ENCODE results near the gene PREX1.

The PREX1 gene

GRCh38 chr20:48625136-48625900, 202.5 kb downstream of the PREX1 start:
- H3K27ac ChIP-seq = no peak overlapping the region
- TF ChIP-seq, protein P1, sequence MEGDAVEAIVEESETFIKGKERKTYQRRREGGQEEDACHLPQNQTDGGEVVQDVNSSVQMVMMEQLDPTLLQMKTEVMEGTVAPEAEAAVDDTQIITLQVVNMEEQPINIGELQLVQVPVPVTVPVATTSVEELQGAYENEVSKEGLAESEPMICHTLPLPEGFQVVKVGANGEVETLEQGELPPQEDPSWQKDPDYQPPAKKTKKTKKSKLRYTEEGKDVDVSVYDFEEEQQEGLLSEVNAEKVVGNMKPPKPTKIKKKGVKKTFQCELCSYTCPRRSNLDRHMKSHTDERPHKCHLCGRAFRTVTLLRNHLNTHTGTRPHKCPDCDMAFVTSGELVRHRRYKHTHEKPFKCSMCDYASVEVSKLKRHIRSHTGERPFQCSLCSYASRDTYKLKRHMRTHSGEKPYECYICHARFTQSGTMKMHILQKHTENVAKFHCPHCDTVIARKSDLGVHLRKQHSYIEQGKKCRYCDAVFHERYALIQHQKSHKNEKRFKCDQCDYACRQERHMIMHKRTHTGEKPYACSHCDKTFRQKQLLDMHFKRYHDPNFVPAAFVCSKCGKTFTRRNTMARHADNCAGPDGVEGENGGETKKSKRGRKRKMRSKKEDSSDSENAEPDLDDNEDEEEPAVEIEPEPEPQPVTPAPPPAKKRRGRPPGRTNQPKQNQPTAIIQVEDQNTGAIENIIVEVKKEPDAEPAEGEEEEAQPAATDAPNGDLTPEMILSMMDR (conservative IDR thresholded peaks at IDR 0.05; ENCODE audit: low read depth) = no peak
- CTCF ChIA-PET = interaction anchor here (0.7 kb wide), 1 partner anchor 370 kb away, joined by 5 read pairs; no protein-coding TSS in a partner anchor
- DNase-seq (ENCODE audit: low spot score) = no peak
- POLR2A ChIA-PET (ENCODE audit: low non-redundant PET) = no interaction called here

DNA sequence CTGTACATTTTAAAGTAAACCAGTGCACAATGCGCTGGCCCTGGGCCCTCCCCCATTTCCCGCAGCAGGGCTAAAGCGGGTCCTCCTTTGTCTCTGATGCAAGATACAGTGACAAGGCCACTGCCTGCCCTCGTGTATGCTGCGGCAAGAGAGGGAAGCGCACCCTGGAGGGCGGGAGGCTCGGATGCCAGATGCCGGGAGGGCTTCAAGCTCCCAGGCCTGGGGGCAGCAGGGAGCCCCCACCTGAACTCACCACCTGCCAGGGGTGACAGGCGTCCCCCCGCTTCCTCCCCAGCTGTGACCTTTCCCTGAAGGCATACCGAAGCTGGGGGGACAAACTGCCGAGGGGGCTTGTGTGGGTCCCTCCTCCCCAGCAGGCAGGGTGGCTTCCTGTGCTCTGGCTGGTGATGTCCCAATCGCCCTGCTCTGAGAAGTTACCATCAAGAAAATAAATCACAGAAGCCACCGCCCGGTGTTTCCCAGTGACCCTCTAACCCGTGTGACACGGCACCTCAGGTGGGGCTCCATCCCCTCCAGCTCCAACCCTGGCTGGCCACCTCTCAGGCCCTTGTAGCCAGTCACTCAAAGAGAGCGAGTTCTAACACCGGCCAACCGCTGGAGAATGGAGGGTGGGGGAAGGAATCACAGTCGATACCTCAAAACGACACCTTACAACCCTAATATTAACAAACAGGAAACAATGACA, 203.3 kb downstream of the PREX1 start:
- DNase-seq (ENCODE audit: low spot score) = no peak
- TF ChIP-seq, protein P1 (conservative IDR thresholded peaks at IDR 0.05; ENCODE audit: low read depth) = no peak
- POLR2A ChIA-PET (ENCODE audit: low non-redundant PET) = no interaction called here

DNA sequence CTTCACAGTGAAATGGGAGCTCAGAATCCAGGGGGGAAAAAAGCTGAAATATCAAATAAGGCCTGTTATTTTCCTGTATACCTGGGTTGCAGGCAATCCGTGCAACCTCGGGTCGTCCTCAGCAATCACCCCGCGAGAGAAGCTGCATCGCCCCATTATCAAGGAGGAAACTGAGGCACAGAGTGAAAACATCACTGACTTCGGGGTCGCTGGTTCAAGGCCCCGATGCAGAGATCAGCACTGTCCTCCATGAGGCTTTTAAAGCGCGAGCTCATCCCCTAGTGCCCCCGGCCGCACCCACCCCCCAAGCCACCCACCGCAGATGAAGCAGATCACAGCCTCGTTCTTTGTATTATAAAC, 203.9 kb downstream of the PREX1 start:
- H3K27ac ChIP-seq = no peak overlapping the region
- CTCF ChIA-PET = interaction anchor here (0.6 kb wide), 1 partner anchor 57 kb away, joined by 3 read pairs; no protein-coding TSS in a partner anchor
- TF ChIP-seq, protein P1 (conservative IDR thresholded peaks at IDR 0.05; ENCODE audit: low read depth) = no peak
- POLR2A ChIA-PET (ENCODE audit: low non-redundant PET) = no interaction called here
- DNase-seq (ENCODE audit: low spot score) = no peak

More for the DNA sequence above, 203.3 kb downstream of the PREX1 start:
- CTCF ChIA-PET = no interaction called here
- H3K27ac ChIP-seq = no peak overlapping the region

DNA sequence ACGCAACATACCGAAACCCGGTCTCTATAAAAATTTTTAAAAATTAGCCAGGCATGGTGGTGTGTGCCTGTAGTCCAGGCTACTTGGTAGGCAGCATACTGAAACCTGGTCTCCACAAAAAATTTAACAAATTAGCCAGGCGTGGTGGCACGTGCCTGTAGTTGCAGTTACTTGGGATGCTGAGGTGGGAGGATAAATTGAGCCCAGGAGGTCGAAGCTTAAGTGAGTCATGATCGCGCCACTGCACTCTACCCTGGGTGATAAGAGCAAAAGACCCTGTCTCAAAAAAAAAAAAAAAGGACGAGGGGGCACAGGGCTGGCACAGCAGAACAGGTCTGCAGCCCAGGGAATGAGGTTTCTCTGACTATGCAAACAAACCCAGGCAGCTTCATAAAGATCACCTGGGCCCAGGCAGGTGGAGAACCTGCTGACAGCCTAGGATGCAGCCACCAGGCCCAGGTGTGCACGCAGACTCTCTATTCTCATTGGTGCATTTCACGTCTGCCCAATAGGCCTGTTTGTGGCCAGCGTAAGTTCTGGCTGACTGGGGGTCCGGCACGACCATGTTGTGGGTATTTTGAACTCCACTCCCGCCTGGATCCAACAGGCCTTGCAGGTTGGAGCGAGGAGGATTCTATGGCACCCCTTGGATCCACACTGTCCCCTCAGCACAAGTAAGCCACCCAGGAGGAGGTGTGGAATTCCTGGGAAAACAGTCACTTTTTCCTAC, 204.5 kb downstream of the PREX1 start:
- no peak overlapping the region for H3K27ac ChIP-seq
- ChIA-PET POLR2A (ENCODE audit: low non-redundant PET) (no interaction called here), CTCF (interaction anchor here (0.6 kb wide), 3 partner anchors 58 to 947 kb away, joined by 3 to 4 read pairs (median 3); no protein-coding TSS in a partner anchor)
- TF ChIP-seq, protein P1 (conservative IDR thresholded peaks at IDR 0.05; ENCODE audit: low read depth) = no peak
- no peak for DNase-seq (ENCODE audit: low spot score)

DNA sequence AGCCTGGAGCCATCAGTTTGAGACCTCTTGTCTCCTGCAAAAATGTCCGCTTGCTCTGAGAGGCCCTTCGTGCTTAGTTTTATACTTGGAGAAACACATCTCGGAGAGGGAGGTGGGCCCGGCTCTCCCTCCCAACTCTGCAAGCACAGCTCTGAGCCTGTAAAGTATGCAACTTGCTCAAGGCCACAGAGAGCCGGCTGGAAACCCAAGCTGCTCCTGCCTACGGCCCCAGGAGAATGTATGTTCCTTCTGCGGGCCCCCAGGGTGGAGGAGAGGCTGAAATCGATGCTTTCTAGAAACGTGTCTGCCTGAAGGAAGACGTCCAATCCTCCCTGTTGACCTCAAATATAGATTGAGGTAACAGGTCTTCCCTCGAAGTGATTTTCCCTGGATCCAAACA, 205.4 kb downstream of the PREX1 start:
- CTCF ChIA-PET = interaction anchor here (0.8 to 3.2 kb wide), 5 partner anchors 174 to 959 kb away, joined by 3 to 45 read pairs (median 41); no protein-coding TSS in a partner anchor
- POLR2A ChIA-PET (ENCODE audit: low non-redundant PET) = no interaction called here
- no peak overlapping the region for H3K27ac ChIP-seq
- TF ChIP-seq, protein P1 (conservative IDR thresholded peaks at IDR 0.05; ENCODE audit: low read depth) = no peak
- DNase-seq (ENCODE audit: low spot score) = no peak
